Right lobe of liver (tissue), 4 donors: ENCODE data around the gene IL36G.

Experiments
- POLR2A ChIP-seq: fragments of 450-650 bp; IDR thresholded peaks from one replicate; pipeline ENCODE4 v1.6.1; 2017; ENCODE audit warnings: antibody characterized with exemption, mild to moderate bottlenecking
- TF ChIP-seq, protein P1 (sequence below), 4 donors: fragments of 200-600 bp in 3 of 4; fragments of 450-650 bp in 1 of 4; IDR thresholded peaks; one replicate each; pipeline versions ENCODE4 v1.5.1 to v1.8.0; 2016 to 2022; ENCODE audit warnings: antibody characterized with exemption in 4 of 4, mild to moderate bottlenecking in 2 of 4
- donor health status: DM: no; HTN: no; CAD: no.
- donor health status: DM: no; HTN: no; CAD: no.
- donor health status: DM: no; HTN: yes; CAD: no.

GRCh38 chr2:113015042-113015441, 37.2 kb downstream of the IL36G start:
- TF ChIP-seq, protein P1, sequence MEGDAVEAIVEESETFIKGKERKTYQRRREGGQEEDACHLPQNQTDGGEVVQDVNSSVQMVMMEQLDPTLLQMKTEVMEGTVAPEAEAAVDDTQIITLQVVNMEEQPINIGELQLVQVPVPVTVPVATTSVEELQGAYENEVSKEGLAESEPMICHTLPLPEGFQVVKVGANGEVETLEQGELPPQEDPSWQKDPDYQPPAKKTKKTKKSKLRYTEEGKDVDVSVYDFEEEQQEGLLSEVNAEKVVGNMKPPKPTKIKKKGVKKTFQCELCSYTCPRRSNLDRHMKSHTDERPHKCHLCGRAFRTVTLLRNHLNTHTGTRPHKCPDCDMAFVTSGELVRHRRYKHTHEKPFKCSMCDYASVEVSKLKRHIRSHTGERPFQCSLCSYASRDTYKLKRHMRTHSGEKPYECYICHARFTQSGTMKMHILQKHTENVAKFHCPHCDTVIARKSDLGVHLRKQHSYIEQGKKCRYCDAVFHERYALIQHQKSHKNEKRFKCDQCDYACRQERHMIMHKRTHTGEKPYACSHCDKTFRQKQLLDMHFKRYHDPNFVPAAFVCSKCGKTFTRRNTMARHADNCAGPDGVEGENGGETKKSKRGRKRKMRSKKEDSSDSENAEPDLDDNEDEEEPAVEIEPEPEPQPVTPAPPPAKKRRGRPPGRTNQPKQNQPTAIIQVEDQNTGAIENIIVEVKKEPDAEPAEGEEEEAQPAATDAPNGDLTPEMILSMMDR (IDR thresholded peaks at IDR 0.05): no peak
- no peak for TF ChIP-seq POLR2A
